Measurements from ENCODE around the gene KSR2. TPM values are rescaled to one million over a fixed set of nuclear protein-coding genes. Genes with fewer than 3 reads are reported as not detected.

Gene KSR2
- total and polyA plus RNA-seq, 10 of the 15 experiments (the other 5 are each of a cell fraction or from before 2014, with no cell fraction given) = under 0.01 to 1.5 (median 0.01) TPM; not detected in 3

DNA sequence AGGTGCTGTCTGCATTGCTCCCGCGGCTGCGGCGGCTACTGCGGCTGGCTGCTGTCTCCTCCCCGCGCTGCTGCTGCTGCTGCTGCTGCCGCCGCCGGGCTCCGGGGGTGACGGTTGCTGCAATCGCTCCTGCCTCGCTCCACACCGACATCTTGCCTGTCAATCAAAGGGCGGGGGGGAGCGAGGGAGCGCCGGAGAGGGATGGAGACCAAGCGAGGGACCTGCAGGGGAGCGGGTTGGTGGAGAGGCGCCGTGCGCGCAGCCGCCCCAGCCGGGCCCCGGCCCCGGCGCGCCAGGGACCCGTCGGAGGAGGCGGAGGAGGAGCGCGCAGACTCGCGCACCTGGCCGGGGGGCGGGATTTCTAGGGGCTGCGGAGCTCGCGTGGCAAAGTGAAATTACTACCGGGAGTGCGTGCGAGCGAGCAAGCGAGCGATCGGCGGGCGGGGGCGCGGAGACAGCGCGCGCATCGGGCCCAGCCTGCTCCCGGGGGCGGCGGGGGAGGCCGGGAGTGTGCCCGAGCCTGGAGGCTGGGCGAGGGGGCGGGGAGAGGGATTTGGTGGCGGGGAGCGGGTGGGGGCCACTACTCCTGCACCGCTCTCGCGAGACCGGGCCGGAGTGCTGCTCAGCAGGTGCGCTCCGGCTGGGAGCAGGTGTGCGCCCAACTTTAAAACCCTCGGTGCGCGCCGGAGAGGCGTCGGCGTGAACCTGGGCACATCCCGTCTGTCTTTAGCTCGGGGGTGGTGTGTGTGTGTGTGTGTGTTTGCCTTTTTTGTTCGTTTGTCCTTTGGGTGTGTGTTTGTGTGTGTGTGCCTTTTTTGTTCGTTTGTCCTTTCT lies at the start of gene KSR2 (continued):
- peak in 1 of 2 experiments; percentile 55; a peak in 1 of 3 replicates for TF ChIP-seq EGR1 (IDR thresholded peaks at IDR 0.05; ENCODE audit: borderline replicate concordance in 1 of 2, low read depth in 2 of 2, low read length in 2 of 2)
- 0 out of 2 replicates have a peak, but pooled peaks have one; percentile 22 for TF ChIP-seq MLLT1 (IDR thresholded peaks at IDR 0.05)
- peak; percentile 66; the same call in 1 of the 2 replicates for TF ChIP-seq BRCA1 (IDR thresholded peaks at IDR 0.05; ENCODE audit: low read depth, low read length)
- no peak for TF ChIP-seq MAX (IDR thresholded peaks at IDR 0.05; ENCODE audit: low read depth, low read length)
- peak; percentile 39; the same call in 1 of the 2 replicates for TF ChIP-seq BACH1 (IDR thresholded peaks at IDR 0.05; ENCODE audit: borderline replicate concordance)
- TF ChIP-seq POLR2AphosphoS2 (IDR thresholded peaks at IDR 0.05; ENCODE audit: low read depth, low read length) = no peak
- no peak for TF ChIP-seq CEBPB (IDR thresholded peaks at IDR 0.05; ENCODE audit: borderline replicate concordance in 1 of 2, low read depth in 2 of 2, low read length in 2 of 2)
- no peak for TF ChIP-seq HSF1 (IDR thresholded peaks at IDR 0.05; ENCODE audit: low read depth, low read length)
- TF ChIP-seq ZNF207 (IDR thresholded peaks at IDR 0.05; ENCODE audit: borderline replicate concordance) = no peak
- TF ChIP-seq YY1 (IDR thresholded peaks at IDR 0.05; ENCODE audit: low read depth, low read length) = peak; percentile 58; the same call in 1 of the 2 replicates
- no peak for TF ChIP-seq FOXK2 (IDR thresholded peaks at IDR 0.05)
- TF ChIP-seq, protein P1, sequence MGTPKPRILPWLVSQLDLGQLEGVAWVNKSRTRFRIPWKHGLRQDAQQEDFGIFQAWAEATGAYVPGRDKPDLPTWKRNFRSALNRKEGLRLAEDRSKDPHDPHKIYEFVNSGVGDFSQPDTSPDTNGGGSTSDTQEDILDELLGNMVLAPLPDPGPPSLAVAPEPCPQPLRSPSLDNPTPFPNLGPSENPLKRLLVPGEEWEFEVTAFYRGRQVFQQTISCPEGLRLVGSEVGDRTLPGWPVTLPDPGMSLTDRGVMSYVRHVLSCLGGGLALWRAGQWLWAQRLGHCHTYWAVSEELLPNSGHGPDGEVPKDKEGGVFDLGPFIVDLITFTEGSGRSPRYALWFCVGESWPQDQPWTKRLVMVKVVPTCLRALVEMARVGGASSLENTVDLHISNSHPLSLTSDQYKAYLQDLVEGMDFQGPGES (IDR thresholded peaks at IDR 0.05) = no peak
- no peak for TF ChIP-seq TCF7 (IDR thresholded peaks at IDR 0.05; ENCODE audit: borderline replicate concordance)
- TF ChIP-seq NBN (IDR thresholded peaks at IDR 0.05) = no peak
- peak; percentile 51 for TF ChIP-seq IKZF1 (conservative IDR thresholded peaks at IDR 0.05)
- TF ChIP-seq ZNF217 (IDR thresholded peaks at IDR 0.05) = no peak
- no peak for TF ChIP-seq BCL11A (IDR thresholded peaks at IDR 0.05; ENCODE audit: low read depth, low read length)
- TF ChIP-seq CHD2 (IDR thresholded peaks at IDR 0.05; ENCODE audit: borderline replicate concordance, low read depth, low read length) = peak; percentile 92
- 0 out of 2 replicates have a peak, but pooled peaks have one; percentile 60 for TF ChIP-seq TCF12 (IDR thresholded peaks at IDR 0.05; ENCODE audit: low read depth, low read length)
- TF ChIP-seq BHLHE40 (IDR thresholded peaks at IDR 0.05; ENCODE audit: borderline replicate concordance in 1 of 2, low read depth in 2 of 2, low read length in 1 of 2) = peak in 1 of 2 experiments; percentile 31; a peak in 1 of 4 replicates
- TF ChIP-seq TCF3 (IDR thresholded peaks at IDR 0.05; ENCODE audit: borderline replicate concordance, insufficient read depth, low read depth, low read length) = peak; percentile 48; the same call in 1 of the 2 replicates
- TF ChIP-seq, protein P2, sequence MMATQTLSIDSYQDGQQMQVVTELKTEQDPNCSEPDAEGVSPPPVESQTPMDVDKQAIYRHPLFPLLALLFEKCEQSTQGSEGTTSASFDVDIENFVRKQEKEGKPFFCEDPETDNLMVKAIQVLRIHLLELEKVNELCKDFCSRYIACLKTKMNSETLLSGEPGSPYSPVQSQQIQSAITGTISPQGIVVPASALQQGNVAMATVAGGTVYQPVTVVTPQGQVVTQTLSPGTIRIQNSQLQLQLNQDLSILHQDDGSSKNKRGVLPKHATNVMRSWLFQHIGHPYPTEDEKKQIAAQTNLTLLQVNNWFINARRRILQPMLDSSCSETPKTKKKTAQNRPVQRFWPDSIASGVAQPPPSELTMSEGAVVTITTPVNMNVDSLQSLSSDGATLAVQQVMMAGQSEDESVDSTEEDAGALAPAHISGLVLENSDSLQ (IDR thresholded peaks at IDR 0.05) = peak; percentile 95

Data from GM12878 (cell line).